Naive B cell (primary cell): ENCODE data around the gene ALG14. TPM values are rescaled to one million over a fixed set of nuclear protein-coding genes. Genes with fewer than 3 reads are reported as not detected.
A peak's percentile ranks its signal among the peaks of the same experiment; 100 is the strongest.
"Not testable (repeated sequence)": the region's sequence is repeated elsewhere in the genome, so short reads cannot be mapped to it uniquely, and the experiment has no call there.

Source experiments
- ATAC-seq, 2 donors: fragments of 150-1000 bp; cut with Tn5 transposase; 2 replicates each; pipeline ENCODE4 v1.10.0; 2021; ENCODE audit warnings: low read depth in 2 of 2, mild to moderate bottlenecking in 2 of 2, moderate library complexity in 2 of 2
- DNase-seq: peaks from one replicate; pipeline ENCODE4 v3.0.0; 2022
- H3K27ac Mint-ChIP-seq, 6 donors: one replicate each; pipeline ENCODE4 v1.8.0; 2020 to 2022; ENCODE audit warnings: mild to moderate bottlenecking in 6 of 6, mixed read lengths in 6 of 6, moderate library complexity in 5 of 6, inconsistent platforms in 2 of 6
- H3K27me3 Mint-ChIP-seq, 3 donors: one replicate each; pipeline ENCODE4 v1.8.0; 2021 to 2022; ENCODE audit warnings: mixed read lengths in 3 of 3, mild to moderate bottlenecking in 1 of 3
- H3K36me3 Mint-ChIP-seq, 2 donors: one replicate each; pipeline ENCODE4 v1.8.0; 2020 to 2022; ENCODE audit warnings: mixed read lengths in 2 of 2, inconsistent platforms in 1 of 2, mild to moderate bottlenecking in 1 of 2
- H3K4me1 Mint-ChIP-seq, 3 donors: one replicate each; pipeline ENCODE4 v1.8.0; 2020 to 2022; ENCODE audit warnings: mixed read lengths in 3 of 3, inconsistent platforms in 1 of 3, mild to moderate bottlenecking in 1 of 3, moderate library complexity in 1 of 3
- H3K4me3 Mint-ChIP-seq, 8 donors: one replicate each; pipeline ENCODE4 v1.8.0; 2020 to 2022; ENCODE audit warnings: mild to moderate bottlenecking in 8 of 8, mixed read lengths in 8 of 8, moderate library complexity in 8 of 8, inconsistent platforms in 2 of 8
- H3K9me3 Mint-ChIP-seq, 7 donors: one replicate each; pipeline ENCODE4 v1.8.0; 2020 to 2022; ENCODE audit warnings: mixed read lengths in 7 of 7, mild to moderate bottlenecking in 5 of 7, inconsistent platforms in 2 of 7, moderate library complexity in 1 of 7
- polyA plus RNA-seq, 6 donors: library from polyadenylated mRNA; unstranded; fragments of 300-500 nt; fragmentation: Illumina TruSeq; gene quantifications; one replicate each; pipeline ENCODE4 v1.2.3, GENCODE V29; 2021; ENCODE audit warnings: low read depth in 6 of 6

Gene ALG14
- polyA plus RNA-seq, 6 donors from 2014 or later: 1.5 to 20.7 (median 6.0) TPM

DNA sequence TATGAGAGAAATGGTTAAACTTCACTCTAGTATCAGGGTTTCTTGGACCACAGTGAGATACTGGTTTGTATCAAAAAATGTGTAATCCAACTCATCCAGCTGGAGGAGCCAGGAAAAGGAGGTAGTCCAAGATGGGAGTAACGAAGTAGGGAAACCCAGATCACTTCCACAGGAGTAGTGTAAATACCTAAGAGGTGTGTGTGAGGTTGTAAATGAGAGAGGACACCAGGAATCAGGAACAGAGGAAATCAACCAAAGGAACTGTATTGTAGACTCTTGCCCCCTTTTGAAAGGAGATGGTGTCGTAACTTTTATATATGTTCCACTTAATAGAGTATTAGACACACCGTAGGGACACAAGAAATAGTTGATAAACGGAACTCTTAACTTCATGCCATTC is 24.7 kb upstream of the ALG14 start:
- peaks cover 19 to 25% (median 21%) of the 10 kb centered on the region in 3 donors for H3K27me3 Mint-ChIP-seq
- no peak overlapping the region for H3K4me3 Mint-ChIP-seq
- H3K36me3 Mint-ChIP-seq: no peaks in the 10 kb centered on the region
- no peaks in the 10 kb centered on the region for H3K4me1 Mint-ChIP-seq
- no peak overlapping the region for H3K27ac Mint-ChIP-seq
- no peak for DNase-seq
- no peak for ATAC-seq
- no peaks in the 10 kb centered on the region for H3K9me3 Mint-ChIP-seq

- Mint-ChIP-seq H3K9me3 (no peaks in the 10 kb centered on the region), H3K4me1 (no peaks in the 10 kb centered on the region), H3K27ac (no peak overlapping the region), H3K36me3 (no peaks in the 10 kb centered on the region), H3K4me3 (no peak overlapping the region), H3K27me3 (peaks cover 21 to 33% (median 26%) of the 10 kb centered on the region in 3 donors)
- DNase-seq (no peak), ATAC-seq (no peak)
Measured at GRCh38 chr1:95096218-95096841, 23.6 kb upstream of the ALG14 start.

DNA sequence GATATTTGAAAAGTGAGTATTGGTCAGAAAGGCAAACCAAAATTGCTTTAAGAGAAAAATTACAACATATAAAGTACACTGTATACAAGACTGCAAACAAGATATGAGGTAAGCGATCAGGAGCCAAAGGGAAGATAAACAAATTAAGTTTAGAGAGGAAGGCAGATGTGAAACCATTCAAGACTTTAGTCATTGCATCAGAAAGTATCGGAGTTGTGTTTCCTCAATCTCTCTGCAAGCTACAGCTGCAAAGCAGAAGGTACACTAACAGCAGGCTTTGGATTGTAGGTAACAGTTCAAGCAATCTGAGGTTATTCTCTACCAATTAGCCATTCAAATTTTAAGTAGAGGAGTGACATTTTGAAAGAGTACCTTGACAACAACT is 23.1 kb upstream of the ALG14 start:
- DNase-seq (no peak), ATAC-seq (peak in 1 of 2 donors; percentile 48)
- Mint-ChIP-seq H3K27me3 (peaks cover 21 to 33% (median 29%) of the 10 kb centered on the region in 3 donors), H3K27ac (no peak overlapping the region), H3K36me3 (no peaks in the 10 kb centered on the region), H3K9me3 (no peaks in the 10 kb centered on the region), H3K4me1 (no peaks in the 10 kb centered on the region), H3K4me3 (no peak overlapping the region)

GRCh38 chr1:95094923-95095322 is 22.2 kb upstream of the ALG14 start:
- Mint-ChIP-seq H3K27ac (no peak overlapping the region), H3K27me3 (peaks cover 27 to 37% (median 33%) of the 10 kb centered on the region in 3 donors), H3K4me3 (no peak overlapping the region), H3K4me1 (no peaks in the 10 kb centered on the region), H3K9me3 (peaks cover 0 to 5% (median 0%) of the 10 kb centered on the region in 7 donors), H3K36me3 (peaks cover 0 to 5% of the 10 kb centered on the region in 2 donors)
- DNase-seq (no peak), ATAC-seq (no peak)

DNA sequence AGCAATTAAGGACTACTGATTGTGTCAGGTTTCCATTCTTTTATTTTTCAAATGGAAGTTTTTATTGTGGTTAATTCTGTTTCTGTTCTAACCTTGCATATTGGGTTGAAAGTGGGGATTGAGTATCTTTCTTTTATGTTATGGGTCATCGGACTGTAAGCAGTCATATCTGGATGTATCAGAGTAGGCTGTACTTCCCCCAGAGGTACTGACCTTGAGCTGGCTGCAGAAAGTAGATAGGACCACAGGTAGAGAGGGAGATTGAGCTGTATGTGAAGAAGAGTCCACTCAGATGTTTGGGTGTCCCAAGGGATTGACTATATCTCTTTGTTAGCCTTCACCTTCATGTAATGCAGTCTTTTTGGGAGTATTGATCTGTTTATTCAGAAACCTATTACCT is 20.5 kb upstream of the ALG14 start:
- H3K27me3 Mint-ChIP-seq: peaks cover 32 to 42% (median 38%) of the 10 kb centered on the region in 3 donors
- ATAC-seq: no peak
- peaks cover 0 to 6% (median 0%) of the 10 kb centered on the region in 7 donors for H3K9me3 Mint-ChIP-seq
- no peak for DNase-seq
- no peak overlapping the region for H3K4me3 Mint-ChIP-seq
- H3K4me1 Mint-ChIP-seq: no peaks in the 10 kb centered on the region
- peaks cover 0 to 8% of the 10 kb centered on the region in 2 donors for H3K36me3 Mint-ChIP-seq
- no peak overlapping the region for H3K27ac Mint-ChIP-seq

GRCh38 chr1:95092891-95093290 is 20.1 kb upstream of the ALG14 start:
- DNase-seq, H3K36me3 Mint-ChIP-seq, H3K27ac Mint-ChIP-seq, H3K4me1 Mint-ChIP-seq, ATAC-seq, H3K4me3 Mint-ChIP-seq, H3K9me3 Mint-ChIP-seq: not testable (repeated sequence)
- H3K27me3 Mint-ChIP-seq: peaks cover 29 to 43% (median 35%) of the 10 kb centered on the region in 3 donors

DNA sequence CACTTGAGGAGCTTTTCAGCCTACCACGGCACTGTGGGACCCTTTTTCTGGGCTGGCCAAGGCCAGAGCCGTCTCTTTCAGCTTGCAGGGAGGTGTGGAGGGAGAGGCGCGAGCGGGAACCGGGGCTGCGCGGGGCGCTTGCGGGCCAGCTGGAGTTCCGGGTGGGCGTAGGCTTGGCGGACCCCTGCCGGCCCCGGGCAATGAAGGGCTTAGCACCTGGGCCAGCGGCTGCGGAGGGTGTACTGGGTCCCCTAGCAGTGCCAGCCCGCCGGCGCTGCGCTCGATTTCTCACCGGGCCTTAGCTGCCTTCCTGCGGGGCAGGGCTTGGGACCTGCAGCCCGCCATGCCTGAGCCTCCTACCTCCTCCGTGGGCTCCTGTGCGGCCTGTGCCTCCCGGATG is 18.5 kb upstream of the ALG14 start:
- not testable (repeated sequence) for H3K36me3 Mint-ChIP-seq, H3K4me1 Mint-ChIP-seq, H3K9me3 Mint-ChIP-seq, ATAC-seq, H3K27ac Mint-ChIP-seq, H3K4me3 Mint-ChIP-seq, DNase-seq
- H3K27me3 Mint-ChIP-seq: peaks cover 29 to 42% (median 32%) of the 10 kb centered on the region in 3 donors

DNA sequence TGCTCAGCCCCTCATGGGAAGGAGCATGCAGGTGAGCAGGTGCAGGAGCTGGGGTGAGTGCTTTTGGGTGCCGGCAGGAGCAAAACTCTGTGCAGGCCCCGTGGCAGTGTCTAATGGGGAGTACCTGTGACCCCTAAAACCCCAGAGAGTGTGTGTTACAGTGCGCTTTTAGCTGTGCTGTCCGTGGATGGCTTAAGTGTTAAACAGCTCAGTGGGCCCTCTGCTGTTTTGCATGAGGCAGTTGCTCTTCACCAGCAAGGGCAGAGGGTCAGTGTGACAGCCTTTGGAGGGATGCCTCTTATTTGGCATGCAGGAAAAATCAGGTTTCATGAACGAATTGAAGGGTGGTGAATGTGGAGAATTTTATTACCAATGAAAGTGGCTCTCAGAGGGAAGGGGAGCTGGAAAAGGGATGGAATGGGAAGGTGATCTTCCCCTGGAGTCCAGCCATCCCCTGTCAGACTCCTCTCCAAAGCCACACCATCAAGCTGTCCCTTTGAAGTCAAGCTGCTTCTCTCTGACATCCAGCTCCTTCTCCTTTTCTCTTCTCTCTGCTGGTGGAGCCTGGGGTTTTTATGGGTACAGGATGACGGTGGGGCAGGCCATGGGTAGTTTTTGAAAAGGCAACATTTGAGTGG is 17.0 kb upstream of the ALG14 start:
- no peak for DNase-seq
- H3K27me3 Mint-ChIP-seq: peaks cover 21 to 33% (median 24%) of the 10 kb centered on the region in 3 donors
- no peak for ATAC-seq
- H3K4me1 Mint-ChIP-seq: peaks cover 0 to 1% (median under 1%) of the 10 kb centered on the region in 3 donors
- H3K9me3 Mint-ChIP-seq: peaks cover 0 to 6% (median 0%) of the 10 kb centered on the region in 7 donors
- H3K4me3 Mint-ChIP-seq: no peak overlapping the region
- peaks cover 0 to 8% of the 10 kb centered on the region in 2 donors for H3K36me3 Mint-ChIP-seq
- H3K27ac Mint-ChIP-seq: no peak overlapping the region

GRCh38 chr1:95088303-95088702 is 15.6 kb upstream of the ALG14 start:
- H3K4me1 Mint-ChIP-seq: peaks cover 0 to 6% (median 5%) of the 10 kb centered on the region in 3 donors
- peaks cover 0 to 8% of the 10 kb centered on the region in 2 donors for H3K36me3 Mint-ChIP-seq
- DNase-seq: no peak
- peaks cover 0 to 6% (median 0%) of the 10 kb centered on the region in 7 donors for H3K9me3 Mint-ChIP-seq
- H3K27ac Mint-ChIP-seq: no peak overlapping the region
- no peak for ATAC-seq
- peaks cover 22 to 38% (median 29%) of the 10 kb centered on the region in 3 donors for H3K27me3 Mint-ChIP-seq
- H3K4me3 Mint-ChIP-seq: no peak overlapping the region

DNA sequence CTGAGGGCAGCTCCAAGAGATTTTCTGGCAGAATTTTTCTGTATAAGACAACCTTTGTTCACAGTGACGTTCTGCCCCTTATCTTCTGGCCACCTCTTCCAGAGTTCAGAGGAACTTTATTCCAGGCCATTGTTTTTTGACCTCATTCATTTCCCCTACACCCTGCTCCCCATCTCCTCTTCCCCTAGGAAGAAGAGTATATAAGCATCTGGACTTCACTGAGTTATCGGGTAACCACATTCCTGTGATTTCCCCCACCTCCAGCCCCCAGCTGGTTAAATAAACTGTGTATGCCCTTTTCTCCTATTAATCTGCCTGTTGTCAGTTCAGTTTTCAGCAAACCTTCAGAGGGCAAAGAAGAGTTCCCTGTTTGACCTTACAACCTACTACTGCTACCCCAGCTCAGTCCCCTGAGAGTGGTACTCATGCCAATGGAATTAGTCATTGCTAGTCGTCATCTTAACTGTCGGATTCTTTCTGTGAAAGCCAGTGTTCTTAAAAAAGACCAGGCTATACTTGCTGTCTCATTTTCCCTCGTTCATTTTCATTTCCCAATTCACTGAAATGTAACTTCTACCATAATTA is 14.3 kb upstream of the ALG14 start:
- Mint-ChIP-seq H3K36me3 (peaks cover 0 to 8% of the 10 kb centered on the region in 2 donors), H3K9me3 (peaks cover 0 to 6% (median 0%) of the 10 kb centered on the region in 7 donors)
- no peak for ATAC-seq

GRCh38 chr1:95085376-95085775 is 12.6 kb upstream of the ALG14 start:
- DNase-seq (no peak), ATAC-seq (no peak)
- Mint-ChIP-seq H3K4me1 (peaks cover 0 to 6% (median 5%) of the 10 kb centered on the region in 3 donors), H3K27me3 (peaks cover 17 to 27% (median 27%) of the 10 kb centered on the region in 3 donors), H3K4me3 (no peak overlapping the region), H3K36me3 (peaks cover 0 to 7% of the 10 kb centered on the region in 2 donors), H3K9me3 (peaks cover 0 to 5% (median 0%) of the 10 kb centered on the region in 7 donors), H3K27ac (no peak overlapping the region)

More for the DNA sequence above, 14.3 kb upstream of the ALG14 start:
- Mint-ChIP-seq H3K27me3 (peaks cover 27 to 32% (median 28%) of the 10 kb centered on the region in 3 donors), H3K4me1 (peaks cover 0 to 6% (median 5%) of the 10 kb centered on the region in 3 donors), H3K27ac (peak overlapping the region in 1 of 6 donors; percentile 72), H3K4me3 (no peak overlapping the region)
- no peak for DNase-seq

- ATAC-seq (peak; percentile 84 to 87), DNase-seq (peak; percentile 47)
- Mint-ChIP-seq H3K9me3 (peaks cover 0 to 3% (median 0%) of the 10 kb centered on the region in 7 donors), H3K27ac (peak overlapping the region in 1 of 6 donors; percentile 41), H3K4me3 (no peak overlapping the region), H3K36me3 (no peaks in the 10 kb centered on the region), H3K4me1 (peaks cover 0 to 6% (median 5%) of the 10 kb centered on the region in 3 donors), H3K27me3 (peaks cover 16 to 19% (median 19%) of the 10 kb centered on the region in 3 donors)
Measured at GRCh38 chr1:95084317-95085176, 11.8 kb upstream of the ALG14 start.

DNA sequence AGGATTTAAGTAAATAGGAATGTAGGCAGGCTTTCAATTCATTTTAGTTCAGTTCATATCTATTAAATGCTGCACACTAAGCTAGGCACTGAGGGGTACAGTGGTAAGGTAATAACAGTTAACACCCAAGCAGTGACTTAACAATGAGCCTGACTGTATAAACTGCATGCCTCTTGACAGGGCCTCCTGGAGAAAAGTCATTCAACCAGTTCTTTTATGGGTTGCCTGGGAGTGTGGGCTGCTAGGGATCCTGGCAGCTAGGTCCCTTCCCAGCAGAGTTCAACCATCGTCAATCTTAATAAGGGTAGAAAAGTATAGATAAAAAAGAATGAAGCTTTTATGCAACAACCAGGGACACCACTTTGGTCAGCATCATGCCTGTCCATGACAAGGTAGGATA is 8.1 kb upstream of the ALG14 start:
- Mint-ChIP-seq H3K4me3 (no peak overlapping the region), H3K27me3 (peaks cover 6 to 10% (median 7%) of the 10 kb centered on the region in 3 donors), H3K4me1 (peaks cover 0 to 6% (median 5%) of the 10 kb centered on the region in 3 donors), H3K36me3 (no peaks in the 10 kb centered on the region), H3K9me3 (no peaks in the 10 kb centered on the region), H3K27ac (no peak overlapping the region)
- ATAC-seq (no peak), DNase-seq (no peak)
